ENCODE measurements around the gene SESN2. TPM values are rescaled to one million over a fixed set of nuclear protein-coding genes. Genes with fewer than 3 reads are reported as not detected.

Gene SESN2
- total and polyA plus RNA-seq, 2 donors (not counting 1 experiment from before 2014, with no cell fraction given), result 4.5 to 5.4 TPM

- Mint-ChIP-seq H3K4me1 (peaks cover 20% of the 10 kb centered on the region), H3K4me3 (no peak overlapping the region), H3K27ac (no peak overlapping the region), H3K9me3 (ENCODE audit: insufficient read depth) (no peaks in the 10 kb centered on the region), H3K27me3 (no peaks in the 10 kb centered on the region)
- peaks cover 2 to 10% of the 10 kb centered on the region in 2 experiments for H3K36me3 ChIP-seq (replicated peaks in 1 of 2; ENCODE audit: control extremely low read depth in 1 of 2, control insufficient read depth in 1 of 2, extremely low read depth in 1 of 2, insufficient read depth in 2 of 2, low read length in 1 of 2)
- no peak for ATAC-seq (ENCODE audit: low read depth)
- intact Hi-C loops (cut with micrococcal nuclease), result loop anchor here (1.0 to 10.0 kb wide), 3 partner anchors 11 to 402 kb away; partner anchors contain the start of gene PPP1R8
- H3K4me3 ChIP-seq (ENCODE audit: control extremely low read depth in 1 of 5, extremely low read depth in 1 of 5, insufficient read depth in 1 of 5, low read depth in 2 of 5, low read length in 4 of 5), result peak overlapping the region; percentile 80 to 99 (median 97)
- H3K27me3 ChIP-seq (replicated peaks in 1 of 4; ENCODE audit: control extremely low read depth in 1 of 4, control insufficient read depth in 3 of 4, insufficient read depth in 4 of 4, low read length in 3 of 4), result no peaks in the 10 kb centered on the region
- peak overlapping the region; percentile 86 for H3K9ac ChIP-seq (ENCODE audit: low read length)
- H3K4me1 ChIP-seq (ENCODE audit: control insufficient read depth in 2 of 2, insufficient read depth in 2 of 2, low read length in 2 of 2), result peaks cover 17 to 36% of the 10 kb centered on the region in 2 donors
- no peak for DNase-seq
- H2AFZ ChIP-seq (ENCODE audit: insufficient read depth, low read depth, low read length, poor library complexity, severe bottlenecking), result peak overlapping the region; percentile 89
- no peak for TF ChIP-seq EZH2 (IDR thresholded peaks at IDR 0.05; ENCODE audit: borderline replicate concordance, insufficient read depth, low read depth, low read length, poor library complexity, severe bottlenecking)
- no peak for TF ChIP-seq CTCF (IDR thresholded peaks at IDR 0.05)
- H3K27ac ChIP-seq (ENCODE audit: low read length in 2 of 2), result peak overlapping the region; percentile 61 to 67
- H3K9me3 ChIP-seq (ENCODE audit: control extremely low read depth in 1 of 3, control insufficient read depth in 2 of 3, insufficient read depth in 1 of 3, low read length in 2 of 3), result no peaks in the 10 kb centered on the region
- ChIA-PET CTCF (interaction anchor here (7.7 kb wide), 1 partner anchor 12 kb away, joined by 65 read pairs; no protein-coding TSS in a partner anchor), POLR2A (interaction anchor here (0.9 to 4.5 kb wide), 3 partner anchors 9 to 133 kb away, joined by 3 to 46 read pairs (median 8); partner anchors contain the start of gene MED18)
- 11% methylated on average over 15 of the region's 20 CpGs for WGBS (ENCODE audit: insufficient coverage)
- H3K4me2 ChIP-seq (replicated peaks; ENCODE audit: low read depth, low read length, poor library complexity, severe bottlenecking), result peak overlapping the region; percentile 82
- no peaks in the 10 kb centered on the region for H4K20me1 ChIP-seq (ENCODE audit: control insufficient read depth, insufficient read depth, low read length, poor library complexity, severe bottlenecking)
- H3K79me2 ChIP-seq (ENCODE audit: control insufficient read depth, insufficient read depth, low read length), result peaks cover 41% of the 10 kb centered on the region
These were observed 22.5 kb upstream of the SESN2 start for GRCh38 chr1:28236656-28237322.

DNA sequence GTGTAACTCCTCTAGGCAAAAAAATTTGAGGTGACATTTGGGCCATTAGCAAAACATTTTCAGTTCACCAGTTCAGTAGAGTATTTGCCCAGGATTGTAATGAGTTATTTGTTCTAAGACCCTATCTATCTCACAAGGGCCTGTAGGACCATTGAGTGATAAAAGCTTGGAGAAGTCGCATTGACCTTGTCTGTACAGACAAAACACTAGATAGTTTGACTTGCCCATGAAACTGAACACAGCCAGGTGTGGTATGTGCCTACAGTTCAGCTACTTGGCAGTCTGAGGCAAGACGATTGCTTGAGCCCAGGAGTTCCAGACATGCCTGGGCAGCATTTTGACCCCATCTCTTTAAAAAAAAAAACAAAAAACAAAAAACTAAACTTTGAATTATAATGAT is 20.3 kb upstream of the SESN2 start:
- Histone ChIP-seq H3K9me3 (ENCODE audit: control extremely low read depth in 1 of 3, control insufficient read depth in 2 of 3, insufficient read depth in 1 of 3, low read length in 2 of 3) (no peaks in the 10 kb centered on the region), H3K27ac (ENCODE audit: low read length in 2 of 2) (peak overlapping the region in 1 of 2 donors; percentile 29), H3K9ac (ENCODE audit: low read length) (no peak overlapping the region), H3K4me2 (replicated peaks; ENCODE audit: low read depth, low read length, poor library complexity, severe bottlenecking) (no peak overlapping the region), H3K79me2 (ENCODE audit: control insufficient read depth, insufficient read depth, low read length) (peaks cover 21% of the 10 kb centered on the region), H3K36me3 (replicated peaks in 1 of 2; ENCODE audit: control extremely low read depth in 1 of 2, control insufficient read depth in 1 of 2, extremely low read depth in 1 of 2, insufficient read depth in 2 of 2, low read length in 1 of 2) (peaks cover 4 to 10% of the 10 kb centered on the region in 2 experiments), H4K20me1 (ENCODE audit: control insufficient read depth, insufficient read depth, low read length, poor library complexity, severe bottlenecking) (no peaks in the 10 kb centered on the region), H3K4me1 (ENCODE audit: control insufficient read depth in 2 of 2, insufficient read depth in 2 of 2, low read length in 2 of 2) (peaks cover 16 to 33% of the 10 kb centered on the region in 2 donors), H3K4me3 (ENCODE audit: control extremely low read depth in 1 of 5, extremely low read depth in 1 of 5, insufficient read depth in 1 of 5, low read depth in 2 of 5, low read length in 4 of 5) (no peak overlapping the region), H3K27me3 (replicated peaks in 1 of 4; ENCODE audit: control extremely low read depth in 1 of 4, control insufficient read depth in 3 of 4, insufficient read depth in 4 of 4, low read length in 3 of 4) (no peaks in the 10 kb centered on the region), H2AFZ (ENCODE audit: insufficient read depth, low read depth, low read length, poor library complexity, severe bottlenecking) (no peak overlapping the region)
- no CpG with 5 or more reads among the region's 2 CpGs for WGBS (ENCODE audit: insufficient coverage)
- intact Hi-C loops (cut with micrococcal nuclease), result loop anchor here (10.0 kb wide), 1 partner anchor 404 kb away; the partner anchor contains the start of gene PPP1R8
- DNase-seq, result no peak
- POLR2A ChIA-PET, result interaction anchor here (0.6 kb wide), 1 partner anchor 7 kb away, joined by 3 read pairs; no protein-coding TSS in a partner anchor
- no peak overlapping the region for H3K4me3 Mint-ChIP-seq
- no peaks in the 10 kb centered on the region for H3K27me3 Mint-ChIP-seq
- no peaks in the 10 kb centered on the region for H3K9me3 Mint-ChIP-seq (ENCODE audit: insufficient read depth)
- CTCF ChIA-PET, result interaction anchor here (1.3 kb wide), 1 partner anchor 9 kb away, joined by 5 read pairs; no protein-coding TSS in a partner anchor
- TF ChIP-seq CTCF (IDR thresholded peaks at IDR 0.05), result no peak
- TF ChIP-seq EZH2 (IDR thresholded peaks at IDR 0.05; ENCODE audit: borderline replicate concordance, insufficient read depth, low read depth, low read length, poor library complexity, severe bottlenecking), result no peak
- H3K4me1 Mint-ChIP-seq, result peaks cover 17% of the 10 kb centered on the region
- H3K27ac Mint-ChIP-seq, result no peak overlapping the region
- no peak for ATAC-seq (ENCODE audit: low read depth)
